HCT116 (cell line): Measurements from ENCODE around the gene NAV3. TPM values are rescaled to one million over a fixed set of nuclear protein-coding genes. Genes with fewer than 3 reads are reported as not detected.

Experiments
- ATAC-seq: fragments of 200-7000 bp; cut with Tn5 transposase; 2 replicates; pipeline ENCODE4 v1.9.1; 2020; ENCODE audit warnings: mild to moderate bottlenecking, moderate library complexity
- BruUV-seq: library from RNA; stranded (reverse); fragments of 400-500 nt; replicated peaks from 2 replicates; lab custom pipeline; 2021; lab: Mats Ljungman, UMichigan
- CTCF ChIA-PET: fragments of 300-600 bp; sonication (Branson Sonifier 250); formaldehyde crosslinking; loops from one replicate; lab custom pipeline; 2021; ENCODE audit warnings: antibody characterized with exemption; lab: Charles Lee
- POLR2A ChIA-PET: fragments of 300-600, 350-600 bp; sonication (Branson Sonifier 250); formaldehyde crosslinking; loops from one replicate; lab custom pipeline; 2021; ENCODE audit warnings: antibody characterized with exemption; lab: Charles Lee
- RAD21 ChIA-PET, 2 experiments: fragments of 300-600 bp; sonication (Branson Sonifier 250); formaldehyde crosslinking; loops; one replicate each; lab custom pipeline; 2023; ENCODE audit warnings: low total read pairs in 2 of 2; ENCODE audit not compliant: uncharacterized antibody in 2 of 2, unreplicated experiment in 2 of 2, low non-redundant PET in 1 of 2; lab: Charles Lee
- DNase-seq: peaks from one replicate; pipeline ENCODE4 v3.0.0-alpha.2; 2010; ENCODE audit warnings: low read depth, low spot score
- H2AFZ ChIP-seq: fragments of 200-600 bp; shearing (Covaris generic), sonication (generic); 2 replicates; pipeline ENCODE4 v1.6.1; 2017; ENCODE audit warnings: low read depth, mixed run types, mixed read lengths, antibody characterized with exemption, low read length; ENCODE audit not compliant: poor library complexity, severe bottlenecking
- H3K27ac ChIP-seq: 2 replicates; pipeline ENCODE4 v1.5.1; 2012; ENCODE audit warnings: low read depth, low read length
- H3K27me3 ChIP-seq: fragments of 200-600 bp; sonication (generic); 2 replicates; pipeline ENCODE4 v1.6.1; 2016; ENCODE audit warnings: mixed run types, low read length, mixed read lengths; ENCODE audit not compliant: insufficient read depth
- H3K36me3 ChIP-seq, 2 experiments: fragments of 200-500 bp in 1 of 2; fragments of 200-600 bp in 1 of 2; sonication (Bioruptor generic) in 1 of 2; sonication (generic) in 1 of 2; 2 replicates each; pipeline versions ENCODE4 v1.5.1 to v1.6.1; 2014 to 2016; ENCODE audit warnings: low read length in 2 of 2, inconsistent platforms in 1 of 2, mixed read lengths in 1 of 2, mixed run types in 1 of 2; ENCODE audit not compliant: insufficient read depth in 2 of 2, control insufficient read depth in 1 of 2
- H3K4me1 ChIP-seq, 2 experiments: fragments of 200-600 bp in 1 of 2; sonication (generic) in 1 of 2; 2 replicates each; pipeline versions ENCODE4 v1.5.1 to v1.6.1; 2012 to 2017; ENCODE audit warnings: low read length in 2 of 2, inconsistent platforms in 1 of 2, mild to moderate bottlenecking in 1 of 2, mixed read lengths in 1 of 2, mixed run types in 1 of 2, moderate library complexity in 1 of 2; ENCODE audit not compliant: insufficient read depth in 2 of 2, control insufficient read depth in 1 of 2
- H3K4me2 ChIP-seq: fragments of 200-600 bp; sonication (generic); 2 replicates; pipeline ENCODE4 v1.6.1; 2017; ENCODE audit warnings: mixed run types, low read length, mixed read lengths
- H3K4me3 ChIP-seq, 2 experiments: fragments of 200-600 bp in 1 of 2; sonication (generic) in 1 of 2; replicated peaks in 1 of 2; 2 replicates each; pipeline ENCODE4 v1.5.1; 2011 to 2016; ENCODE audit warnings: low read length in 2 of 2, control low read depth in 1 of 2, low read depth in 1 of 2, mild to moderate bottlenecking in 1 of 2, mixed read lengths in 1 of 2, mixed run types in 1 of 2
- H3K79me2 ChIP-seq: fragments of 200-600 bp; sonication (generic); 2 replicates; pipeline ENCODE4 v1.6.1; 2017; ENCODE audit warnings: mild to moderate bottlenecking, mixed run types, low read length, moderate library complexity, mixed read lengths; ENCODE audit not compliant: insufficient read depth
- H3K9ac ChIP-seq: fragments of 200-600 bp; sonication (generic); 2 replicates; pipeline ENCODE4 v1.6.1; 2016; ENCODE audit warnings: low read length, mixed read lengths
- H3K9me2 ChIP-seq: fragments of 200-600 bp; sonication (generic), shearing (Covaris generic); 2 replicates; pipeline ENCODE4 v1.6.1; 2017; ENCODE audit warnings: mixed run types, mild to moderate bottlenecking, moderate library complexity; ENCODE audit not compliant: insufficient read depth
- H3K9me3 ChIP-seq, 2 experiments: fragments of 200-500 bp in 1 of 2; fragments of 200-600 bp in 1 of 2; sonication (Bioruptor generic) in 1 of 2; sonication (generic) in 1 of 2; 2 replicates each; pipeline ENCODE4 v1.6.1; 2014 to 2017; ENCODE audit warnings: low read length in 2 of 2, mixed read lengths in 2 of 2, inconsistent platforms in 1 of 2, low read depth in 1 of 2, mild to moderate bottlenecking in 1 of 2, mixed run types in 1 of 2, moderate library complexity in 1 of 2; ENCODE audit not compliant: control insufficient read depth in 1 of 2, insufficient read depth in 1 of 2
- H4K20me1 ChIP-seq: fragments of 200-600 bp; sonication (generic), shearing (Covaris generic); 2 replicates; pipeline ENCODE4 v1.6.1; 2017; ENCODE audit warnings: mixed run types, mild to moderate bottlenecking, moderate library complexity; ENCODE audit not compliant: insufficient read depth
- CBX3 ChIP-seq: IDR thresholded peaks from 2 replicates; pipeline ENCODE4 v1.6.1; 2012; ENCODE audit warnings: low read depth
- EGR1 ChIP-seq: IDR thresholded peaks from 2 replicates; pipeline ENCODE4 v1.6.1; 2012; ENCODE audit warnings: low read depth
- EZH2phosphoT487 ChIP-seq: fragments of 200-600 bp; IDR thresholded peaks from 2 replicates; pipeline ENCODE4 v1.6.1; 2018; ENCODE audit warnings: antibody characterized with exemption, borderline replicate concordance
- FOSL1 ChIP-seq: IDR thresholded peaks from 2 replicates; pipeline ENCODE4 v1.6.1; 2012; ENCODE audit warnings: low read depth
- JUND ChIP-seq: IDR thresholded peaks from 2 replicates; pipeline ENCODE4 v1.6.1; 2012
- MAX ChIP-seq: IDR thresholded peaks from 2 replicates; pipeline ENCODE4 v1.6.1; 2012
- POLR2AphosphoS5 ChIP-seq: IDR thresholded peaks from 2 replicates; pipeline ENCODE4 v1.6.1; 2011; ENCODE audit warnings: mild to moderate bottlenecking, low read depth, low read length, moderate library complexity
- REST ChIP-seq: IDR thresholded peaks from 2 replicates; pipeline ENCODE4 v1.6.1; 2012; ENCODE audit warnings: low read depth
- SIN3A ChIP-seq: IDR thresholded peaks from 2 replicates; pipeline ENCODE4 v1.6.1; 2012; ENCODE audit warnings: low read depth
- SP1 ChIP-seq: IDR thresholded peaks from 2 replicates; pipeline ENCODE4 v1.6.1; 2012; ENCODE audit warnings: low read depth
- SRF ChIP-seq: IDR thresholded peaks from 2 replicates; pipeline ENCODE4 v1.6.1; 2012; ENCODE audit warnings: low read depth
- TCF7L2 ChIP-seq: IDR thresholded peaks from 2 replicates; pipeline ENCODE4 v1.7.0; 2011; ENCODE audit warnings: borderline replicate concordance, inconsistent platforms; ENCODE audit not compliant: insufficient read depth, insufficient read length; ENCODE audit errors: extremely low read depth
- ZFX ChIP-seq: fragments of 450-650 bp; IDR thresholded peaks from 2 replicates; pipeline ENCODE4 v1.6.1; 2017
- ZNF274 ChIP-seq: fragments of 200-500 bp; sonication (Bioruptor generic); IDR thresholded peaks from 2 replicates; pipeline ENCODE4 v1.6.1; 2014; ENCODE audit warnings: mild to moderate bottlenecking, low read depth, low read length, inconsistent platforms
- intact Hi-C: fragments of 100-400 bp; cut with micrococcal nuclease; formaldehyde crosslinking; loops from 2 replicates; pipeline ENCODE4 v1.10.0; 2022
- total RNA-seq: library from RNA; stranded (reverse); gene quantifications from one replicate; pipeline ENCODE4 v1.2.1, GENCODE V29; 2021; ENCODE audit not compliant: unreplicated experiment

Gene NAV3
- total RNA-seq, 1 experiment from 2014 or later = 7.8 TPM

GRCh38 chr12:77865178-77865577 is 34.5 kb downstream of the NAV3 start:
- ATAC-seq (no peak), DNase-seq (no peak)
- H2AFZ ChIP-seq = no peak overlapping the region
- CTCF ChIA-PET = no interaction called here
- no peaks in the 10 kb centered on the region for H3K79me2 ChIP-seq
- H3K4me3 ChIP-seq = no peak overlapping the region
- no peaks in the 10 kb centered on the region for H4K20me1 ChIP-seq
- TF ChIP-seq EZH2phosphoT487 (no peak), FOSL1 (no peak), REST (no peak), TCF7L2 (no peak), JUND (no peak), POLR2AphosphoS5 (no peak), MAX (no peak), SRF (no peak), ZNF274 (no peak), SIN3A (no peak), SP1 (no peak), CBX3 (no peak), ZFX (no peak), EGR1 (no peak)
- no TSS peak for BruUV-seq
- no peak overlapping the region for H3K4me2 ChIP-seq
- RAD21 ChIA-PET = no interaction called here
- no peaks in the 10 kb centered on the region for H3K4me1 ChIP-seq
- no peak overlapping the region for H3K27ac ChIP-seq
- no peaks in the 10 kb centered on the region for H3K9me2 ChIP-seq
- intact Hi-C loops = no loop called here
- POLR2A ChIA-PET = no interaction called here
- H3K9ac ChIP-seq = no peak overlapping the region
- no peaks in the 10 kb centered on the region for H3K27me3 ChIP-seq
- H3K36me3 ChIP-seq = no peaks in the 10 kb centered on the region
- no peaks in the 10 kb centered on the region for H3K9me3 ChIP-seq
